Gastroesophageal sphincter (tissue), 3 donors: ENCODE results near the gene KBTBD4.

ENCODE experiments used
- EP300 ChIP-seq: sonication (generic); formaldehyde crosslinking; IDR thresholded peaks from one replicate; pipeline ENCODE4 v1.6.1; 2017; ENCODE audit warnings: antibody characterized with exemption, mild to moderate bottlenecking
- POLR2AphosphoS5 ChIP-seq: sonication (generic); formaldehyde crosslinking; IDR thresholded peaks from one replicate; pipeline ENCODE4 v1.6.1; 2017; ENCODE audit warnings: antibody characterized with exemption
- TF ChIP-seq, protein P1 (sequence below), 4 experiments: fragments of 200-600 bp in 2 of 4; fragments of 450-650 bp in 2 of 4; sonication (generic) in 1 of 4; IDR thresholded peaks; one replicate each; pipeline ENCODE4 v1.5.1; 2017 to 2019; ENCODE audit warnings: antibody characterized with exemption in 4 of 4, mild to moderate bottlenecking in 2 of 4, moderate library complexity in 2 of 4

GRCh38 chr11:47529951-47530350 is 48.8 kb downstream of the KBTBD4 start:
- TF ChIP-seq, protein P1, sequence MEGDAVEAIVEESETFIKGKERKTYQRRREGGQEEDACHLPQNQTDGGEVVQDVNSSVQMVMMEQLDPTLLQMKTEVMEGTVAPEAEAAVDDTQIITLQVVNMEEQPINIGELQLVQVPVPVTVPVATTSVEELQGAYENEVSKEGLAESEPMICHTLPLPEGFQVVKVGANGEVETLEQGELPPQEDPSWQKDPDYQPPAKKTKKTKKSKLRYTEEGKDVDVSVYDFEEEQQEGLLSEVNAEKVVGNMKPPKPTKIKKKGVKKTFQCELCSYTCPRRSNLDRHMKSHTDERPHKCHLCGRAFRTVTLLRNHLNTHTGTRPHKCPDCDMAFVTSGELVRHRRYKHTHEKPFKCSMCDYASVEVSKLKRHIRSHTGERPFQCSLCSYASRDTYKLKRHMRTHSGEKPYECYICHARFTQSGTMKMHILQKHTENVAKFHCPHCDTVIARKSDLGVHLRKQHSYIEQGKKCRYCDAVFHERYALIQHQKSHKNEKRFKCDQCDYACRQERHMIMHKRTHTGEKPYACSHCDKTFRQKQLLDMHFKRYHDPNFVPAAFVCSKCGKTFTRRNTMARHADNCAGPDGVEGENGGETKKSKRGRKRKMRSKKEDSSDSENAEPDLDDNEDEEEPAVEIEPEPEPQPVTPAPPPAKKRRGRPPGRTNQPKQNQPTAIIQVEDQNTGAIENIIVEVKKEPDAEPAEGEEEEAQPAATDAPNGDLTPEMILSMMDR (IDR thresholded peaks at IDR 0.05): no peak
- TF ChIP-seq POLR2AphosphoS5 (no peak), EP300 (no peak)
